Mesenteric fat pad (tissue), 1 donor: ENCODE measurements around the gene PCDHGB1. TPM values are rescaled to one million over a fixed set of nuclear protein-coding genes. Genes with fewer than 3 reads are reported as not detected.
"Not testable (repeated sequence)": the region's sequence is repeated elsewhere in the genome, so short reads cannot be mapped to it uniquely, and the experiment has no call there.

Experiments
- DNase-seq: peaks from one replicate; pipeline ENCODE4 v3.0.0-alpha.2; 2020; ENCODE audit warnings: low spot score
- total RNA-seq: library from RNA; stranded (reverse); fragmentation: NEBNext Ultra II Directional; extraction: Animal tissue kit (Norgen Biotek cat#: 25700); gene quantifications from one replicate; pipeline ENCODE4 v1.2.1, GENCODE V29; 2021
- donor health status: DM: yes; HTN: yes; CAD: no.

PCDHGB1 gene
- total RNA-seq, 1 donor from 2014 or later, result 1.3 TPM

- DNase-seq, result no peak
Observed at GRCh38 chr5:141382469-141383294, 32.8 kb downstream of the PCDHGB1 start, which contains the start of gene PCDHGA7. TSS of gene PCDHGA7 (plus strand) at chr5:141382742. CDS start at chr5:141382900, 158 bp downstream.

GRCh38 chr5:141383345-141383744, 33.4 kb downstream of the PCDHGB1 start:
- DNase-seq, result no peak

- DNase-seq, result no peak
Observed at GRCh38 chr5:141384471-141385267, 34.8 kb downstream of the PCDHGB1 start.

GRCh38 chr5:141387557-141388311, 37.8 kb downstream of the PCDHGB1 start, which contains the start of gene PCDHGB4:
TSS of gene PCDHGB4 (plus strand) at chr5:141387698. CDS start at chr5:141387885, 187 bp downstream.
- DNase-seq, result not testable (repeated sequence)

- DNase-seq, result no peak
Observed at GRCh38 chr5:141388661-141389060, 38.8 kb downstream of the PCDHGB1 start.

- DNase-seq, result no peak
Observed at GRCh38 chr5:141389153-141390042, 39.5 kb downstream of the PCDHGB1 start.

GRCh38 chr5:141392429-141393198, 42.7 kb downstream of the PCDHGB1 start, which contains the start of gene PCDHGA8:
TSS of gene PCDHGA8 (plus strand) at chr5:141392633. CDS start at chr5:141392814, 181 bp downstream.
- DNase-seq, result no peak

GRCh38 chr5:141393267-141393666, 43.4 kb downstream of the PCDHGB1 start:
- DNase-seq, result no peak

- not testable (repeated sequence) for DNase-seq
Observed at GRCh38 chr5:141394401-141395187, 44.7 kb downstream of the PCDHGB1 start.

GRCh38 chr5:141397756-141398551, 48.1 kb downstream of the PCDHGB1 start, which contains the start of gene PCDHGB5:
TSS of gene PCDHGB5 (plus strand) at chr5:141397947. CDS start at chr5:141398128, 181 bp downstream.
- not testable (repeated sequence) for DNase-seq

GRCh38 chr5:141398608-141399007, 48.7 kb downstream of the PCDHGB1 start:
- no peak for DNase-seq

- DNase-seq, result no peak
Observed at GRCh38 chr5:141399555-141400258, 49.8 kb downstream of the PCDHGB1 start.

Other genes starting within 250 kb of the PCDHGB1 start
- 3.6 TPM for gene PCDHB3, start 249.6 kb upstream of the PCDHGB1 start, total RNA-seq
- gene PCDHB4, start 228.3 kb upstream of the PCDHGB1 start, total RNA-seq, result 2.5 TPM
- gene PCDHB5, start 214.9 kb upstream of the PCDHGB1 start, total RNA-seq, result 1.5 TPM
- 0.48 TPM for gene PCDHB6, start 200.0 kb upstream of the PCDHGB1 start, total RNA-seq
- gene PCDHB7, start 177.5 kb upstream of the PCDHGB1 start, total RNA-seq, result 1.6 TPM
- 2.4 TPM for gene PCDHB8, start 172.3 kb upstream of the PCDHGB1 start, total RNA-seq
- 1.6 TPM for gene PCDHB16, start 167.7 kb upstream of the PCDHGB1 start, total RNA-seq
- gene PCDHB9, start 162.9 kb upstream of the PCDHGB1 start, total RNA-seq, result 1.0 TPM
- 1.4 TPM for gene PCDHB10, start 157.7 kb upstream of the PCDHGB1 start, total RNA-seq
- gene PCDHB11, start 150.5 kb upstream of the PCDHGB1 start, total RNA-seq, result 2.0 TPM
- gene PCDHB12, start 141.4 kb upstream of the PCDHGB1 start, total RNA-seq, result 3.3 TPM
- 2.8 TPM for gene PCDHB13, start 136.2 kb upstream of the PCDHGB1 start, total RNA-seq
- 1.9 TPM for gene PCDHB14, start 126.8 kb upstream of the PCDHGB1 start, total RNA-seq
- gene PCDHB15, start 104.7 kb upstream of the PCDHGB1 start, total RNA-seq, result 3.4 TPM
- gene SLC25A2, start 46.0 kb upstream of the PCDHGB1 start, total RNA-seq, result 0.61 TPM
- 53.9 TPM for gene TAF7, start 29.3 kb upstream of the PCDHGB1 start, total RNA-seq
- gene PCDHGA1, start 19.6 kb upstream of the PCDHGB1 start, total RNA-seq, result 0.48 TPM
- 3.7 TPM for gene PCDHGA2, start 11.3 kb upstream of the PCDHGB1 start, total RNA-seq
- gene PCDHGA3, start 6.3 kb upstream of the PCDHGB1 start, total RNA-seq, result 2.2 TPM
- gene PCDHGA4, start 4.9 kb downstream of the PCDHGB1 start, total RNA-seq, result 4.7 TPM
- gene PCDHGB2, start 9.9 kb downstream of the PCDHGB1 start, total RNA-seq, result 3.1 TPM
- 2.7 TPM for gene PCDHGA5, start 14.1 kb downstream of the PCDHGB1 start, total RNA-seq
- 2.7 TPM for gene PCDHGB3, start 20.1 kb downstream of the PCDHGB1 start, total RNA-seq
- gene PCDHGA6, start 23.8 kb downstream of the PCDHGB1 start, total RNA-seq, result 3.1 TPM
- gene PCDHGA7, start 32.6 kb downstream of the PCDHGB1 start, total RNA-seq, result 1.9 TPM
- gene PCDHGB4, start 37.6 kb downstream of the PCDHGB1 start, total RNA-seq, result 3.2 TPM
- gene PCDHGA8, start 42.5 kb downstream of the PCDHGB1 start, total RNA-seq, result 0.87 TPM
- 5.9 TPM for gene PCDHGB5, start 47.8 kb downstream of the PCDHGB1 start, total RNA-seq
- gene PCDHGA9, start 52.7 kb downstream of the PCDHGB1 start, total RNA-seq, result 3.9 TPM
- 5.3 TPM for gene PCDHGB6, start 57.9 kb downstream of the PCDHGB1 start, total RNA-seq
- 4.2 TPM for gene PCDHGA10, start 62.9 kb downstream of the PCDHGB1 start, total RNA-seq
- gene PCDHGB7, start 67.6 kb downstream of the PCDHGB1 start, total RNA-seq, result 8.1 TPM
- 3.1 TPM for gene PCDHGA11, start 71.0 kb downstream of the PCDHGB1 start, total RNA-seq
- gene PCDHGA12, start 80.4 kb downstream of the PCDHGB1 start, total RNA-seq, result 4.6 TPM
- 46.8 TPM for gene PCDHGC3, start 125.9 kb downstream of the PCDHGB1 start, total RNA-seq
- gene PCDHGC4, start 134.9 kb downstream of the PCDHGB1 start, total RNA-seq, result 1.7 TPM
- 1.1 TPM for gene PCDHGC5, start 139.0 kb downstream of the PCDHGB1 start, total RNA-seq